HL-60 (cell line): Measurements from ENCODE around the gene SFMBT1.

ENCODE experiments used
- DNase-seq, 2 experiments: peaks; one replicate each; pipeline ENCODE4 v3.0.0-alpha.2; 2010 to 2020; ENCODE audit warnings: low read depth in 1 of 2, low spot score in 1 of 2
- H3K27ac ChIP-seq: fragments of 250-450 bp; sonication (Bioruptor Pico); replicated peaks from 2 replicates; pipeline ENCODE4 v1.5.1; 2020; ENCODE audit warnings: mild to moderate bottlenecking, moderate library complexity
- H3K27me3 ChIP-seq: fragments of 250-450 bp; sonication (Bioruptor Pico); 2 replicates; pipeline ENCODE4 v1.5.1; 2021; ENCODE audit warnings: mild to moderate bottlenecking, moderate library complexity; ENCODE audit not compliant: insufficient read depth, poor library complexity, severe bottlenecking
- H3K4me3 ChIP-seq: replicated peaks from 2 replicates; pipeline ENCODE4 v1.5.1; 2011; ENCODE audit warnings: mild to moderate bottlenecking, control low read depth, low read length; ENCODE audit not compliant: insufficient read depth
- CTCF ChIP-seq: IDR thresholded peaks from one replicate; pipeline ENCODE4 v1.5.1; 2011; ENCODE audit warnings: low read length, control low read depth, inconsistent platforms; ENCODE audit not compliant: insufficient read depth
- GABPA ChIP-seq: IDR thresholded peaks from 2 replicates; pipeline ENCODE4 v1.6.1; 2012; ENCODE audit warnings: low read depth
- POLR2AphosphoS5 ChIP-seq: IDR thresholded peaks from 2 replicates; pipeline ENCODE4 v1.6.1; 2012; ENCODE audit warnings: low read depth
- SPI1 ChIP-seq: IDR thresholded peaks from 2 replicates; pipeline ENCODE4 v1.6.1; 2012; ENCODE audit warnings: low read depth, mild to moderate bottlenecking, borderline replicate concordance
- TF ChIP-seq, protein P1 (sequence below): IDR thresholded peaks from 2 replicates; pipeline ENCODE4 v1.6.1; 2012; ENCODE audit warnings: low read depth; ENCODE audit not compliant: insufficient replicate concordance

Gene SFMBT1

DNA sequence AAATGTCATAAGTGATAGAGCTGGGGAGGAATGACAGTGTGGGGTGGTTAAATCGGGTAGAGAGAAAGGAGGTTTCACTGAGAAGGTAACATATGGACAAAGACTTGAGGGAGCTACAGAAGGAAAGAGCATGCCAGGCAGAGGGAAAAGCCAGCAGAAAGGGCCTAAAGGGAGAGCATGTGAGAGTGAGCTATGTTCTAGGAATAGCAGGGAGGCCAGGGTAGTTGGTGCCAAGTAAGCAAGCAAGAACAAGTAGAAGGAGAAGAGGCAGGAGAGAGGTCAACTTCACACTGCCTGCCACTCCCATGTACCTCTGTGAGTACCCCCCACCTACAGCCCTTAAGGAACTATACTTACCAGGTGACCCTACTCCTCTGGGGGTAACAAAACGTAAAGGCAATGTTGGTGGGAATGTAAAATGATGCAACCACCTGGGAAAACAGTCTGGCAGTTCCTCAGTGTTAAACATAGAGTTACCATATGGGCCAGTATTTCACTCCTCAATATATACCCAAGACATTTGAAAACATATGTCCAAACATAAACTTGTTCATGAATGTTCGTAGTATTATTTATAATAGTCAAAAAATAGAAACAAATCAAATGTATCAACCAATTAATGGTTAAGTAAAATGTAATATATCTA is 67.6 kb downstream of the SFMBT1 start:
- H3K4me3 ChIP-seq = no peak overlapping the region
- DNase-seq = no peak
- TF ChIP-seq POLR2AphosphoS5 = no peak
- no peak for TF ChIP-seq CTCF
- TF ChIP-seq, protein P1, sequence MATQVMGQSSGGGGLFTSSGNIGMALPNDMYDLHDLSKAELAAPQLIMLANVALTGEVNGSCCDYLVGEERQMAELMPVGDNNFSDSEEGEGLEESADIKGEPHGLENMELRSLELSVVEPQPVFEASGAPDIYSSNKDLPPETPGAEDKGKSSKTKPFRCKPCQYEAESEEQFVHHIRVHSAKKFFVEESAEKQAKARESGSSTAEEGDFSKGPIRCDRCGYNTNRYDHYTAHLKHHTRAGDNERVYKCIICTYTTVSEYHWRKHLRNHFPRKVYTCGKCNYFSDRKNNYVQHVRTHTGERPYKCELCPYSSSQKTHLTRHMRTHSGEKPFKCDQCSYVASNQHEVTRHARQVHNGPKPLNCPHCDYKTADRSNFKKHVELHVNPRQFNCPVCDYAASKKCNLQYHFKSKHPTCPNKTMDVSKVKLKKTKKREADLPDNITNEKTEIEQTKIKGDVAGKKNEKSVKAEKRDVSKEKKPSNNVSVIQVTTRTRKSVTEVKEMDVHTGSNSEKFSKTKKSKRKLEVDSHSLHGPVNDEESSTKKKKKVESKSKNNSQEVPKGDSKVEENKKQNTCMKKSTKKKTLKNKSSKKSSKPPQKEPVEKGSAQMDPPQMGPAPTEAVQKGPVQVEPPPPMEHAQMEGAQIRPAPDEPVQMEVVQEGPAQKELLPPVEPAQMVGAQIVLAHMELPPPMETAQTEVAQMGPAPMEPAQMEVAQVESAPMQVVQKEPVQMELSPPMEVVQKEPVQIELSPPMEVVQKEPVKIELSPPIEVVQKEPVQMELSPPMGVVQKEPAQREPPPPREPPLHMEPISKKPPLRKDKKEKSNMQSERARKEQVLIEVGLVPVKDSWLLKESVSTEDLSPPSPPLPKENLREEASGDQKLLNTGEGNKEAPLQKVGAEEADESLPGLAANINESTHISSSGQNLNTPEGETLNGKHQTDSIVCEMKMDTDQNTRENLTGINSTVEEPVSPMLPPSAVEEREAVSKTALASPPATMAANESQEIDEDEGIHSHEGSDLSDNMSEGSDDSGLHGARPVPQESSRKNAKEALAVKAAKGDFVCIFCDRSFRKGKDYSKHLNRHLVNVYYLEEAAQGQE = no peak
- TF ChIP-seq GABPA = no peak
- TF ChIP-seq SPI1 = no peak
- no peaks in the 10 kb centered on the region for H3K27me3 ChIP-seq
- H3K27ac ChIP-seq = no peak overlapping the region

DNA sequence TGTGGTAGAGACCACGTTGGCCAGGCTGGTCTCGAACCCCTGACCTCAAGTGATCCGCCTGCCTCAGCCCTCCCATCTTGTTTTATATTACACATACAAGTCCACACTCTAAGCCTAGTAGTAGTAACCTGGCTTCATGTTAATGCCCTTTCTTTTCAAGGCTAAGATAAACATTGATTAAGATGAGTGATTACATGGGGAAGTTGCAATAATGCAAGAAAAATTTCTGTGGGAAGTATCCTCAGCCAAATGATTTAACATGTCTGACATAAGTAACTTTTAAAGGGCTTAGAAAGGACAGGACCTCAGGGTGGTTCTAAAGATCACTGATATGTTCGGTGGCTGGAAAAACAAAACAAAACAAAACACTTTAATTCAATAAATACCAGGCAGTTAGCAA is 72.1 kb downstream of the SFMBT1 start:
- H3K27me3 ChIP-seq = no peaks in the 10 kb centered on the region
- no peak for TF ChIP-seq SPI1
- TF ChIP-seq CTCF = no peak
- TF ChIP-seq, protein P1 = no peak
- no peak for TF ChIP-seq GABPA
- TF ChIP-seq POLR2AphosphoS5 = no peak

DNA sequence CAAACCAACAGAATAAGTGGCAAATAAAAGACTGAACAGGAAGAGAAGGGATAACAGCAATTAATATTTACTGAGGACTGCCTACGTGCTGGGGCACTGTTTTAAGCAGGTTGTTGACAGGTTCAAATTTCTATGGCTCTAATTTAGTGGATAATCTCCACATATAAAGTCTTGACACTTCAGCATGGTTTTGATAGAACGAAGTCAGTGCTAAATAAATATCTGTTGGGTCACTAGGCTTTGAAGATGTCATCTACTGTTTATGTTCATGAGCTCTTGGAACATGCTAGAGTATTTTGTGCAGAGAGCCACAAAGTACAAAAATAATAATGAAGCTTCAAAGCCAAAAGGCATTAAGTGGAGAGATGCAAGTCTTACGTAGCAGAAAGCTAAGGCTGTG is 74.0 kb downstream of the SFMBT1 start:
- TF ChIP-seq POLR2AphosphoS5 (no peak), SPI1 (no peak), GABPA (no peak), CTCF (no peak)
- TF ChIP-seq, protein P1 = no peak
- Histone ChIP-seq H3K27me3 (no peaks in the 10 kb centered on the region), H3K4me3 (no peak overlapping the region), H3K27ac (no peak overlapping the region)
- DNase-seq = no peak

More for the DNA sequence above, 72.1 kb downstream of the SFMBT1 start:
- Histone ChIP-seq H3K27ac (no peak overlapping the region), H3K4me3 (no peak overlapping the region)
- no peak for DNase-seq
